Heart left ventricle (tissue), 13 donors: ENCODE data around the gene WDCP.
A peak's percentile ranks its signal among the peaks of the same experiment; 100 is the strongest.

Source experiments
- CTCF ChIP-seq, 12 donors: fragments of 200-600 bp; sonication (generic) in 4 of 12; IDR thresholded peaks; one replicate each; pipeline versions ENCODE4 v1.5.0 to v1.8.0; 2018 to 2022; ENCODE audit warnings: antibody characterized with exemption in 12 of 12, mild to moderate bottlenecking in 5 of 12
- POLR2A ChIP-seq, 2 donors: fragments of 450-650 bp; IDR thresholded peaks; one replicate each; pipeline ENCODE4 v1.6.1; 2017; ENCODE audit warnings: antibody characterized with exemption in 2 of 2, mild to moderate bottlenecking in 2 of 2, moderate library complexity in 2 of 2
- donor health status: ischemic (EF 13 %, LVEDD 7.1; RV severe dilation, severe dysfunction).
- donor health status: DM: no; HTN: yes; CAD: no.
- donor health status: DM: no; HTN: no; CAD: no.
- donor health status: ischemic (EF 25% LVEDD 6.9; RV normal size, moderate dysfunction).
- donor health status: ischemic (EF 25% LVEDD 5.7; RV mildly dilated, moderate dysfunction).
- donor health status: ischemic (EF 35%, LVEDD 5.7; RV mildly dilated, moderate dysfunction).
- donor health status: nonischemic (EF 11% LVEDD 7.7; RV severe dilation, severe dysfunction).
- donor health status: DM: yes; HTN: yes; CAD: no.
- donor health status: PGD.
- donor health status: ischemic (EF 29% LVEDD 5.4; RV normal size, mild dysfunction).
- donor health status: nonischemic (EF 23%, LVEDD 6.1; RV moderate dilation, normal function).

DNA sequence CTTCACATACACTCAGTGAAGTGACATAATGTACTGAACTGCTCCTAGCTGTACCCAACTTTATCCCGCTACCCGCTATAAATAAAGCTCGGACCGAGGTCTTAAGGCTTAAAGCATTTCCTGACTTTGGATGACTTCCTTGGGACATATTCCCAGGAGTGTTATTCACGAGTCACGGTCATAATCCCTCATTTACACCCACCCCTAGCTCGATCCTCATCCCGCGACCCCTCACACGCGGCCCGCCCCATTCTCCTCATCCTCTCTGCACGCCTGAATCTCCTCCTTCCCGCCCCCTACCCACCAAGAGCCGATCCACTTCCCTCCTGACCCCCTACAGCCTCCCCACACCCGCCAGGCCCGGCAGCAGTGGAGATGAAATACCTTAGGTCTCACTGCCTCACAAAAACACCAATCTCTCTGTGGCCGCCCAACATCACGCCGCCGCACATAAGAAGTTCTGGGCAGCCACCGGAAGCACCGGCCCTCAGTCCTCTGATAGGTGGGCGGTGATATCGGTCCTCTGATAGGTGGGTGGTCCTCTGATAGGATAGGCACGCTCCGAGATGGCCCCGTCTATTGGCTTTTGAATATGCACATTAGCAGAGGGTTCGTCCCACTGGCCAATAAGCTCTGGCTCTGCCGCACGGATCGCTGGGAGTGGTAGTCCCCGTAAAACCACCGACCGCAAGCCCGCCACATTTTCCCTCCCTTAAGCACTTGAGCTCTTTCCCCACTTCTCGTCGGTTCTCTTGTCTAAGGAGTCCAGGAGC, at the start of gene WDCP:
- no peak for TF ChIP-seq CTCF (IDR thresholded peaks at IDR 0.05)
- peak in 1 of 2 donors; percentile 86 for TF ChIP-seq POLR2A (IDR thresholded peaks at IDR 0.05)
